Body of pancreas (tissue), 4 donors: Measurements from ENCODE around the gene ZNF511.
"Not testable (repeated sequence)": the region's sequence is repeated elsewhere in the genome, so short reads cannot be mapped to it uniquely, and the experiment has no call there.

Experiments used
- POLR2A ChIP-seq, 3 donors: fragments of 450-650 bp; IDR thresholded peaks; one replicate each; pipeline ENCODE4 v1.6.1; 2016; ENCODE audit warnings: antibody characterized with exemption in 3 of 3, mild to moderate bottlenecking in 2 of 3
- TF ChIP-seq, protein P1 (sequence below), 7 experiments: fragments of 450-650 bp in 4 of 7; fragments of 200-600 bp in 3 of 7; sonication (generic) in 3 of 7; IDR thresholded peaks; one replicate each; pipeline ENCODE4 v1.5.1; 2016 to 2019; ENCODE audit warnings: antibody characterized with exemption in 7 of 7

DNA sequence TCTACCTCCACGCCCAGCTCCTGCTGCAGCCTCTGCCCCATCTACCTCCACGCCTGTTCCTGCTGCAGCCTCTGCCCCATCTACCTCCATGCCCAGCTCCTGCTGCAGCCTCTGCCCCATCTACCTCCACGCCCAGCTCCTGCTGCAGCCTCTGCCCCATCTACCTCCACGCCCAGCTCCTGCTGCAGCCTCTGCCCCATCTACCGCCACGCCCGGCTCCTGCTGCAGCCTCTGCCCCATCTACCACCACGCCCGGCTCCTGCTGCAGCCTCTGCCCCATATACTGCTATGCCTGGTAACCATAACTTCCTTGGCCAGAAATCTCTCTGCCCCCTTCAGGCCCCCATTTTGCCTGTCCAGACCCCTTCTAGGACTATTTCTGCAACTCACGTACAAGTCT, 43.7 kb upstream of the ZNF511 start:
- TF ChIP-seq, protein P1, sequence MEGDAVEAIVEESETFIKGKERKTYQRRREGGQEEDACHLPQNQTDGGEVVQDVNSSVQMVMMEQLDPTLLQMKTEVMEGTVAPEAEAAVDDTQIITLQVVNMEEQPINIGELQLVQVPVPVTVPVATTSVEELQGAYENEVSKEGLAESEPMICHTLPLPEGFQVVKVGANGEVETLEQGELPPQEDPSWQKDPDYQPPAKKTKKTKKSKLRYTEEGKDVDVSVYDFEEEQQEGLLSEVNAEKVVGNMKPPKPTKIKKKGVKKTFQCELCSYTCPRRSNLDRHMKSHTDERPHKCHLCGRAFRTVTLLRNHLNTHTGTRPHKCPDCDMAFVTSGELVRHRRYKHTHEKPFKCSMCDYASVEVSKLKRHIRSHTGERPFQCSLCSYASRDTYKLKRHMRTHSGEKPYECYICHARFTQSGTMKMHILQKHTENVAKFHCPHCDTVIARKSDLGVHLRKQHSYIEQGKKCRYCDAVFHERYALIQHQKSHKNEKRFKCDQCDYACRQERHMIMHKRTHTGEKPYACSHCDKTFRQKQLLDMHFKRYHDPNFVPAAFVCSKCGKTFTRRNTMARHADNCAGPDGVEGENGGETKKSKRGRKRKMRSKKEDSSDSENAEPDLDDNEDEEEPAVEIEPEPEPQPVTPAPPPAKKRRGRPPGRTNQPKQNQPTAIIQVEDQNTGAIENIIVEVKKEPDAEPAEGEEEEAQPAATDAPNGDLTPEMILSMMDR (IDR thresholded peaks at IDR 0.05), result not testable (repeated sequence)
- TF ChIP-seq POLR2A (IDR thresholded peaks at IDR 0.05), result not testable (repeated sequence)
